GM15510 (cell line): ENCODE data around the gene HOXB6.

Experiments
- POLR2A ChIP-seq: IDR thresholded peaks from 3 replicates; pipeline ENCODE4 v1.6.1; 2011; ENCODE audit warnings: borderline replicate concordance; ENCODE audit not compliant: insufficient read length; ENCODE audit errors: extremely low read depth

Gene HOXB6

GRCh38 chr17:48589831-48590606 is 14.8 kb downstream of the HOXB6 start, which contains the start of gene HOXB3:
TSS of gene HOXB3 (minus strand) at chr17:48590241. CDS start at chr17:48552474, 37,767 bp downstream.
- TF ChIP-seq POLR2A: no peak

GRCh38 chr17:48589060-48589830 is 15.5 kb downstream of the HOXB6 start:
- no peak for TF ChIP-seq POLR2A

- no peak for TF ChIP-seq POLR2A
Measured at GRCh38 chr17:48588528-48588927, 16.3 kb downstream of the HOXB6 start.

- TF ChIP-seq POLR2A: no peak
Measured at GRCh38 chr17:48588074-48588415, 16.7 kb downstream of the HOXB6 start.

- no peak for TF ChIP-seq POLR2A
Measured at GRCh38 chr17:48587276-48588073, 17.3 kb downstream of the HOXB6 start.

- TF ChIP-seq POLR2A: no peak
Measured at GRCh38 chr17:48586355-48587258, 18.2 kb downstream of the HOXB6 start.

- no peak for TF ChIP-seq POLR2A
Measured at GRCh38 chr17:48584223-48584741, 20.5 kb downstream of the HOXB6 start.

- no peak for TF ChIP-seq POLR2A
Measured at GRCh38 chr17:48583708-48584222, 21.0 kb downstream of the HOXB6 start.

GRCh38 chr17:48582750-48583069 is 22.1 kb downstream of the HOXB6 start:
- TF ChIP-seq POLR2A: no peak

GRCh38 chr17:48579760-48580554 is 24.8 kb downstream of the HOXB6 start:
- TF ChIP-seq POLR2A: no peak

GRCh38 chr17:48579471-48579759 is 25.4 kb downstream of the HOXB6 start:
- no peak for TF ChIP-seq POLR2A

- peak; percentile 46 for TF ChIP-seq POLR2A
Measured at GRCh38 chr17:48578616-48579470, 25.9 kb downstream of the HOXB6 start.
